Effector memory CD4-positive, alpha-beta T cell (primary cell): ENCODE results near the gene SMARCD3.

Experiments used
- DNase-seq, 3 donors: peaks; one replicate each; pipeline ENCODE4 v3.0.0-alpha.2; 2020
- H3K27ac ChIP-seq: 2 replicates; pipeline ENCODE4 v1.7.0; 2013; ENCODE audit warnings: mild to moderate bottlenecking, low read length, moderate library complexity; ENCODE audit not compliant: insufficient read depth, poor library complexity, severe bottlenecking
- H3K27me3 ChIP-seq: replicated peaks from 2 replicates; pipeline ENCODE4 v1.7.0; 2013; ENCODE audit warnings: mild to moderate bottlenecking, low read length; ENCODE audit not compliant: insufficient read depth, control insufficient read depth, poor library complexity, severe bottlenecking
- H3K36me3 ChIP-seq: 2 replicates; pipeline ENCODE4 v1.7.0; 2013; ENCODE audit warnings: mild to moderate bottlenecking, low read length, moderate library complexity; ENCODE audit not compliant: control insufficient read depth, insufficient read depth
- H3K4me1 ChIP-seq: 2 replicates; pipeline ENCODE4 v1.7.0; 2013; ENCODE audit warnings: low read length, mild to moderate bottlenecking; ENCODE audit not compliant: control insufficient read depth, insufficient read depth, poor library complexity, severe bottlenecking
- H3K4me3 ChIP-seq: 2 replicates; pipeline ENCODE4 v1.7.0; 2013; ENCODE audit warnings: low read length, low read depth, mild to moderate bottlenecking; ENCODE audit not compliant: insufficient read depth, poor library complexity, severe bottlenecking
- H3K9me3 ChIP-seq: 2 replicates; pipeline ENCODE4 v1.7.0; 2013; ENCODE audit warnings: mild to moderate bottlenecking, low read length, moderate library complexity; ENCODE audit not compliant: control insufficient read depth

SMARCD3 gene

DNA sequence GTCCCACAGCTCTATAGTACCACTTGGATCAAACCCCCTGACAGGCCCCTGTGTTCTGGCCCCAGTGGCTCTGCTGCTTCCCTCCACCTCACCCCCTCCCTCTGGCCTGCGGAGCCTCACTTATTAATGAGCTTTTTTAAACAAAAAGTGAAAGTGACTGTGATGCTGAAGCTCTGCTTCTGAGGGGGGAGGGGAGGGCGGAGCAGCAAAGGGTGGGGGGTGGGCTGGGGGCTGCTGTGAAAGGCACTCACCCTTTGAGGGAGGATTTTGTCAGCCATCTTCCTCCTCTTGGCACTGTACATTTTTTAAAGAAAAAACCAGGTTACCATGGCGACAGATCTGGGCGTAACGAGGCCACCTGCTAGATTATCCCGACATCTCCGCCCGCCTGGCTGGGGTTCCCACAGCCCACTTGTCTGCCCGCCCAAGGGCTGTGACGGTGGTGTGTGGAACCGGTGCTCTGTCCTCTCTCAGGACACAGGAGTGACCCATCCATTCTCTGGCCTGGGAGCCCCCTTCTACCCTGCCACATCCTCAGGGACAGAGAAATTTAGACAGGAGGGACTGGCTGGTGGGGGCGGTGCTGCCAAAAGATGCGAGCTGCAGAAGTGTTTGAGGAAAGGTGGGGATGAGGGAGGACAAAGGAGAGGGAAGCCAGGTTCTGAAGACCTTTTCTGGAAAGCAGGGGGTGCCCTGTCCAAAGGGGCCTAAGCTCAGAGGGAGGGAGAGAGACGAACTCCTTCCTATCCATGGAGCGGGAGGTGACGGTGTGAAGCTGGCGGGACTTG lies 4.9 kb downstream of the SMARCD3 start:
- peak; percentile 26 to 53 (median 38) for DNase-seq
- H3K27me3 ChIP-seq = peaks cover 25% of the 10 kb centered on the region
- no peak overlapping the region for H3K27ac ChIP-seq
- peaks cover 8% of the 10 kb centered on the region for H3K36me3 ChIP-seq
- peaks cover 38% of the 10 kb centered on the region for H3K4me1 ChIP-seq
- H3K4me3 ChIP-seq = peak overlapping the region; percentile 30
- H3K9me3 ChIP-seq = no peaks in the 10 kb centered on the region

DNA sequence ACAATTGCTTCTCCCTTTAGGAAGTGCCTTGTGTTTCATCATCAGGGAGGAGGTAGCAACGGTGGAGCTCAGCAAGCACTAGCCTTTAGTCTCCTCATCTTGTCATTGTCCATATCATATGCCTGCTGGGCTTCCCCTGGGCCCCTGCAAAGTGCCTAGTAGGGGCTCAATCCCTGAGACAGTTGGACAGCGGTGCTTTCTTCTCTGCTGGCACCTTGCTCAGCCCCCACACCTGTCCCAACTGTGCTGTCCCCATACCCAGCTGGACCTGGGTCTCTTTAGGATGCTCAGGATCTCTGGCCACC lies 5.5 kb downstream of the SMARCD3 start:
- peak overlapping the region; percentile 30 for H3K4me3 ChIP-seq
- DNase-seq = no peak
- no peaks in the 10 kb centered on the region for H3K9me3 ChIP-seq
- no peak overlapping the region for H3K27ac ChIP-seq
- peaks cover 25% of the 10 kb centered on the region for H3K27me3 ChIP-seq
- peaks cover 14% of the 10 kb centered on the region for H3K36me3 ChIP-seq
- peaks cover 34% of the 10 kb centered on the region for H3K4me1 ChIP-seq

DNA sequence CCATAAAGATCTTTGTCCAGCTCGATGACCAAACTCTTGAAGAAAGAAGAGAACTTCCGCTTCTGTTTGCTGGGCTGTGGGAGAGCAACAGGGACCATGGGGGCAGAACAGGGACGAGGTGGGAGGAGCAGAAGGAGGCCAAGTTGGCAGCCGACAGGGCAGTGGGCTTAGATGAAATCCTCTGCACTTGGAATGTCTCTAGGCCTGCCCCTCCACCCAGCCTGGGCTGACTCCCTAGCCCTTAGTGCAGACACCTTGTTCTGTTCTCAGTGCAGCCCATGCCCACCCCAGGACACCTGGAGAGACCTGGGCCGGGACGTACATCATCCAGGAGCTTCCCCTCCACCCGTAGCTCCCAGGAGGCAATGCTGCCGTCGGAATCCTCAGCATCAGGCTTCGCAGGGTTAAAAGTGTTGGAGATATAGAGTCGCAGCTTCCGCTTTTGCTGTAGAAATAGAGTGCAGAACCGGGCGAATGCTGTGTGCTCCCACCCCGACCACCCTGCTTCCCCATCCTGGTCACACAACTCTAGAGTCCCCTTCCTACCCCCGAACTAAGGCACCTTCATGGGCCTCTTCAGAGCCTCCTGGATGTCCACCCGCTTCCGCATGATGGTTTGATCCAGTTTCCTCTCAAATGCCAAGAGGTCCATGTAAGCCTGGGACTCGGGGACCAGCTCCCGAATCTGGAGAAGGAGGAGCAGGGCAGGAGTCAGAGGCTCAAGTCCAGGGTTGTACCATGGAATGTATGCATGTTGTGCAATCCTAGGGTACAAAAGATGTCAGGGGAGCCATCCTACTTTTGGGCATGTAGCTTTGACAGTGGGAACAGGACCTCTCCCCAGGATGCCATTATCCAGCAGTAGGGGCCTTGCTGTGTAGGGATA lies 6.1 kb downstream of the SMARCD3 start:
- Histone ChIP-seq H3K27me3 (peaks cover 19% of the 10 kb centered on the region), H3K4me1 (peaks cover 29% of the 10 kb centered on the region), H3K9me3 (no peaks in the 10 kb centered on the region), H3K4me3 (no peak overlapping the region), H3K36me3 (peaks cover 20% of the 10 kb centered on the region), H3K27ac (no peak overlapping the region)
- DNase-seq = no peak

DNA sequence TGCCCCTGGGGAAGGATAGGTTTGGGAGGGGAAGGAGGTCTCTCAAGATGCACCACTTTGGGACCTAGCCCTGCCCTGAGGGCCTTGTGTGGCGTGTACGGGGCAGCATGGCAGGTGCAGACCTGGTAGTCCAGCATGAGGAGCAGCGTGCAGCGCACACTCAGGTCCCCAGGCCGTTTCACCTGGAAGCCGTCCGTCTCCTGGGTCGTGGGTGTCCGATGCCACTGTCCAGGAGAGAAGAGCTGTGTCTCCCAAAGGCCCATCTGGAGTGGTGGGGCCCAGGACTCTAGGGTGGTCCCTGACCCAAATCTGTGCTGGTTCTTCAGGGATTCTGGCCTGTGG lies 6.8 kb downstream of the SMARCD3 start:
- Histone ChIP-seq H3K9me3 (no peaks in the 10 kb centered on the region), H3K4me3 (no peak overlapping the region), H3K27me3 (peaks cover 14% of the 10 kb centered on the region), H3K36me3 (peaks cover 25% of the 10 kb centered on the region), H3K27ac (no peak overlapping the region), H3K4me1 (peaks cover 29% of the 10 kb centered on the region)
- DNase-seq = no peak

DNA sequence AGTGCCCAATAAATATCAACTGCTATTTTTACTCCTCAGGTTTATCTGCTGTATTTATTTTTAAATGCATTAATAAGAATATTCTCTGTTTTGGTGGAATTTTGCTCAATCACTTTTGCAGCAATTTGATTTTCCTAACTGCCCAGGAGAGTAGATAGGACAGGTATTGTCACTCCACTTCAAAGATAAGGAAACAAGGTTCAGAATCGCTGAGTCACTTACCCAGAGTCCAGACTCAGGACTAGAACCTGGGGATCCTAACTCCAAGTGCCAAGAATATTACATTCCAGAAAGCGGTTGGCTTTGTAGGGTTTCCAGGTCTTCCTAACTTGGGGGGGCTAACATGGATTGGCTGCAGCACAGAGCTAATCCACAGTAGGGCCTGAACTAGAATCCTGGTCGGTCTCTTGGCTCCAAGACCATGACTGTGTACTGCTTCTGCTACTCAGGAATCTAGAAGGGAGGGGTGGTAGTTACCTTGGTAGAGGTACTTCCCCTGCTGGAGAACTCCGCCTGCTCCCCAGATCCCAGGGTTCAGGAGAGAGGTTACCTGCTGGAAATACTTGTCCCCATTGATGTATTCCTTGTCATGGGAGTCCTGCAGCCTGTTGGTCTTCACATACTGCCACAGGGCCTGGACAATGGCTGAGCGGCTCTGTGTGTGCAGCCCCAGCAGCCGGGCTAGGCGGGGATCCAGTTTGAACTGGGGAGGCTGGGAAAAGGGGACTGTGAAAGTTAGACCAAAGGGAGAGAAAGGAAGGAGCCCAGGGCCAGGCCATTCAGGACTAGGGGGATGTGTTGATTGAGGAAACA lies 7.3 kb downstream of the SMARCD3 start:
- Histone ChIP-seq H3K4me1 (peaks cover 29% of the 10 kb centered on the region), H3K36me3 (peaks cover 31% of the 10 kb centered on the region), H3K4me3 (no peak overlapping the region), H3K9me3 (no peaks in the 10 kb centered on the region), H3K27me3 (peaks cover 12% of the 10 kb centered on the region), H3K27ac (no peak overlapping the region)
- no peak for DNase-seq

DNA sequence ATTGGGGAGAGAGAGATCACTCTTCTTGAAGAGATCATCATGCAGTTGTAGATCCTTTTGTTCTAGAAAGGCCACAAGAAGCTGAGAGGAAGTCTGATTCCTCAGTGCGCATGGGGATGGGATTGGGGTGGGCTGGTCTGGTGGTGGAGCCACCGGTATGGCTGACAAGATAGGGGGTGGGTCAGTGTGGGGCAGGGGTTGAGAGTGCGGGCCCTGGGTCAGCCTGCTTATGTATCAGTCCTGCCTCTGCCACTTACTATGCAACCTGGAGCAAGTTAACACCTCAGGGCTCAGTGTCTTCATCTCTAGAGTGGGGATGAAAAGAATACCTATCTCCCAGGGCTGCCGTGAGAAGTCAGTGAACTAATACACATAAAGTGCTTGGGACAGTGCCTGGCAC lies 8.0 kb downstream of the SMARCD3 start:
- peaks cover 24% of the 10 kb centered on the region for H3K4me1 ChIP-seq
- H3K9me3 ChIP-seq = no peaks in the 10 kb centered on the region
- H3K4me3 ChIP-seq = no peak overlapping the region
- H3K36me3 ChIP-seq = peaks cover 37% of the 10 kb centered on the region
- no peak overlapping the region for H3K27ac ChIP-seq
- no peak for DNase-seq
- H3K27me3 ChIP-seq = peaks cover 6% of the 10 kb centered on the region

DNA sequence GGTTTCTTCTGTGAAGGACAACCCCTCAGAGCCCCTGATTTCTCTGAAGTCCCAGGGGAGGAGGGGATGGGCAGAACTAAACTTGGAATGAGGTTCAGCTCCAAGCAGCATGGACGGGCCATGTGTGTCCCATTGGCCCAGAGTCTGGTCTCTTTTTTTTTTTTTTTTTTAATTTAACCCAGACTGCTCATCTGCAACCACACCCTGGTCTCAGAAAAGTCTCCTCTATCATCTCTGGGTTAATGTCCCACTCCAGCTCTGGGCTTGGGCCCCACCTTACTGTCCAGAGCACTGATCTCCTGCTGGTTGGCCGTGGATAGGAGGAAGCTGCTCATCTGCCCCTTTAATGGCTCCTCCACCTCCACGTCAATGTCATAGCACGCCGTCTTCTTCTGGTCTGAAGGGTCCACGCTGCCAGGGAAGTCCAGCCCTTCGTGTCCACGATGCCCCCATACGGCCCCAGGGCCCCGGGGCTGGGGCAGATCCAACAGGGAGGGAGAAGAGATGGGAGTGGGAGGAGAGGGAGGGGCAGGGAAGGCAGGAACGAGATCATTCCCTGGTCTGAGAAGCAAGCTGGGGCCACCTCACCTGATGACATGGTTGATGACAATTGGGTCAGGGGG lies 8.5 kb downstream of the SMARCD3 start:
- no peaks in the 10 kb centered on the region for H3K9me3 ChIP-seq
- H3K4me3 ChIP-seq = no peak overlapping the region
- H3K27me3 ChIP-seq = peaks cover 6% of the 10 kb centered on the region
- no peak overlapping the region for H3K27ac ChIP-seq
- H3K4me1 ChIP-seq = peaks cover 20% of the 10 kb centered on the region
- DNase-seq = no peak
- H3K36me3 ChIP-seq = peaks cover 43% of the 10 kb centered on the region

DNA sequence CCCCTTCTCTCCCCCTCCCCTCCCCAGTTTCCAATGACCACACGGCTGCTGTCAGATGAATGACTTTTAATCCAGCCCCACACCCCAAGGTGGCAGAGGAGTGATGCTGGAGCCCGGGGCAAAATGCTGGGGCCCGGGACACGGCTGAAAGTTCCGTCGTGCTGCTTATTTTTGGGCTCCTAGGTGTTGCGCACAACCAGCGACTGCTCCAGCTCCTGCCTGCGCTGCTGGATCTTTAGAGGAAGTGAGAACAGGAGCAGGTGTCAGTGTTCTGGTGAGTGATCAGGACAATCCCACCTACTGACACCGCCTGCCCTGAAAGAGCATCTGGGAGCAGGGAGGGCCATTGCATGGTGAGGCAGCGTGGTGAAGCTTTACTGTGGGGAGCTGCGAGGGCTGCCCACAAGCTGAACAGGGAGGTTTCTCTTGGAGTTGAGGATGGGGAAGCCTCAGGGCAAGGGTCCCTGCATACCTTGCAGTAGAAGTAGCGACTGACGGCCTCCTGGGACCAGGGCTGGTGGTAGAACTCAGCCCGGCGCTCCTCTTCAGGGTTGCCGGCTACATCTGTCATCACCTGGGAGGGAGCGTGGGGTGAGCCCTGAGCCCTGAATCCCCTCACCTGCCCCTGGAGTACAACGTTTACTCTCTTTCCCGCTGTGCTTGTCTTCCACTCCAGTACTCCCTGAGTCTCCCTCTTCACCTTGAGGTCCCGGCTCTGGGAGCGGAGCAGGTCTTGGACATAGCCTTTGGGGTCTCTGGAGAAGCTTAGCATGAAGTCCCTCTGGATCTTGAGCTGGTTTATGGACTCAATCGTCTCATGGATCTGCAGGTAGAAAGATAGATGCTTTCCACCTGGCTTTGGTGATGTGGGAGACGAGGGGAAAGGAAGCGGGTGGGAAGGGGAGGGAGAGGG lies 9.3 kb downstream of the SMARCD3 start:
- no peak overlapping the region for H3K27ac ChIP-seq
- H3K27me3 ChIP-seq = no peaks in the 10 kb centered on the region
- no peaks in the 10 kb centered on the region for H3K9me3 ChIP-seq
- H3K36me3 ChIP-seq = peaks cover 46% of the 10 kb centered on the region
- peaks cover 15% of the 10 kb centered on the region for H3K4me1 ChIP-seq
- no peak overlapping the region for H3K4me3 ChIP-seq
- DNase-seq = no peak
